Vagina (tissue), 2 donors: ENCODE results near the gene SLC24A3.

Source experiments
- POLR2A ChIP-seq, 2 donors: fragments of 450-650 bp; IDR thresholded peaks; one replicate each; pipeline ENCODE4 v1.6.1; 2017; ENCODE audit warnings: antibody characterized with exemption in 2 of 2, mild to moderate bottlenecking in 2 of 2, moderate library complexity in 2 of 2
- TF ChIP-seq, protein P1 (sequence below), 3 experiments: fragments of 450-650 bp in 2 of 3; fragments of 200-600 bp in 1 of 3; sonication (generic) in 1 of 3; IDR thresholded peaks; one replicate each; pipeline ENCODE4 v1.5.1; 2017 to 2019; ENCODE audit warnings: antibody characterized with exemption in 3 of 3, mild to moderate bottlenecking in 2 of 3, moderate library complexity in 2 of 3

DNA sequence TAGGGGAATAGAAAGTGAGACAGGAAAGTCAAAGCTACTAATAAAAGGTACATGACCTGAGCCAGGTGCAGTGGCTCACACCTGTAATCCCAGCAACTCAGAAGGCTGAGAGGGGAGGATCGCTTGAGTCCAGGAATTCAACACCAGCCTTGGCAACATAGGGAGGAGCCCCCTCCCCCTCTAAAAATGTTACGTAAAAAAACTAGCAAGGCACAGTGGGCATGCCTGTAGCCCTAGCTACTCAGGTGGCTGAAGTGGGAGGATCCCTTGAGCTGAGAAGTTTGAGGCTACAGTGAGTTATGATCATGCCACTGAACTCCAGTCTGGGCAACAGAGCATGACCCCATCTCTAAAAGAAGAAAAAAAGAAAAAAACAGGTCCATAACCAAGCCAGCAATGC, 359.6 kb downstream of the SLC24A3 start:
- TF ChIP-seq, protein P1, sequence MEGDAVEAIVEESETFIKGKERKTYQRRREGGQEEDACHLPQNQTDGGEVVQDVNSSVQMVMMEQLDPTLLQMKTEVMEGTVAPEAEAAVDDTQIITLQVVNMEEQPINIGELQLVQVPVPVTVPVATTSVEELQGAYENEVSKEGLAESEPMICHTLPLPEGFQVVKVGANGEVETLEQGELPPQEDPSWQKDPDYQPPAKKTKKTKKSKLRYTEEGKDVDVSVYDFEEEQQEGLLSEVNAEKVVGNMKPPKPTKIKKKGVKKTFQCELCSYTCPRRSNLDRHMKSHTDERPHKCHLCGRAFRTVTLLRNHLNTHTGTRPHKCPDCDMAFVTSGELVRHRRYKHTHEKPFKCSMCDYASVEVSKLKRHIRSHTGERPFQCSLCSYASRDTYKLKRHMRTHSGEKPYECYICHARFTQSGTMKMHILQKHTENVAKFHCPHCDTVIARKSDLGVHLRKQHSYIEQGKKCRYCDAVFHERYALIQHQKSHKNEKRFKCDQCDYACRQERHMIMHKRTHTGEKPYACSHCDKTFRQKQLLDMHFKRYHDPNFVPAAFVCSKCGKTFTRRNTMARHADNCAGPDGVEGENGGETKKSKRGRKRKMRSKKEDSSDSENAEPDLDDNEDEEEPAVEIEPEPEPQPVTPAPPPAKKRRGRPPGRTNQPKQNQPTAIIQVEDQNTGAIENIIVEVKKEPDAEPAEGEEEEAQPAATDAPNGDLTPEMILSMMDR (IDR thresholded peaks at IDR 0.05) = no peak
- no peak for TF ChIP-seq POLR2A (IDR thresholded peaks at IDR 0.05)
